Skeletal muscle satellite cell (primary cell): ENCODE results near the gene TNP1.

ENCODE experiments used
- H3K27me3 ChIP-seq: 2 replicates; pipeline ENCODE4 v1.7.0; 2013; ENCODE audit warnings: low read length; ENCODE audit not compliant: control insufficient read depth, insufficient read depth
- H3K36me3 ChIP-seq: 2 replicates; pipeline ENCODE4 v1.7.0; 2013; ENCODE audit warnings: mild to moderate bottlenecking, control low read depth, low read length; ENCODE audit not compliant: insufficient read depth
- H3K4me1 ChIP-seq: 2 replicates; pipeline ENCODE4 v1.7.0; 2013; ENCODE audit warnings: low read length; ENCODE audit not compliant: control insufficient read depth, insufficient read depth
- H3K4me2 ChIP-seq: 2 replicates; pipeline ENCODE4 v1.7.0; 2013; ENCODE audit warnings: mild to moderate bottlenecking, low read length
- H3K4me3 ChIP-seq: 2 replicates; pipeline ENCODE4 v1.7.0; 2013; ENCODE audit warnings: low read length
- H3K9ac ChIP-seq: 2 replicates; pipeline ENCODE4 v1.7.0; 2013; ENCODE audit warnings: mild to moderate bottlenecking, low read depth, low read length, moderate library complexity
- H3K9me3 ChIP-seq: replicated peaks from 2 replicates; pipeline ENCODE4 v1.7.0; 2013; ENCODE audit warnings: mild to moderate bottlenecking, control low read depth, low read length

TNP1 gene

GRCh38 chr2:216873573-216873972 is 13.7 kb upstream of the TNP1 start:
- no peaks in the 10 kb centered on the region for H3K4me1 ChIP-seq
- H3K9ac ChIP-seq, result no peak overlapping the region
- no peaks in the 10 kb centered on the region for H3K27me3 ChIP-seq
- H3K9me3 ChIP-seq, result no peaks in the 10 kb centered on the region
- no peaks in the 10 kb centered on the region for H3K36me3 ChIP-seq
- no peak overlapping the region for H3K4me2 ChIP-seq
- no peak overlapping the region for H3K4me3 ChIP-seq

- Histone ChIP-seq H3K27me3 (no peaks in the 10 kb centered on the region), H3K4me1 (no peaks in the 10 kb centered on the region), H3K4me2 (no peak overlapping the region), H3K9ac (no peak overlapping the region), H3K9me3 (no peaks in the 10 kb centered on the region), H3K36me3 (no peaks in the 10 kb centered on the region), H3K4me3 (no peak overlapping the region)
These were observed 12.8 kb upstream of the TNP1 start for GRCh38 chr2:216872624-216873023.

- H3K4me2 ChIP-seq, result no peak overlapping the region
- H3K4me1 ChIP-seq, result no peaks in the 10 kb centered on the region
- H3K9ac ChIP-seq, result no peak overlapping the region
- no peaks in the 10 kb centered on the region for H3K36me3 ChIP-seq
- H3K4me3 ChIP-seq, result no peak overlapping the region
- no peaks in the 10 kb centered on the region for H3K27me3 ChIP-seq
- H3K9me3 ChIP-seq, result no peaks in the 10 kb centered on the region
These were observed 12.2 kb upstream of the TNP1 start for GRCh38 chr2:216872040-216872439.

- Histone ChIP-seq H3K9ac (no peak overlapping the region), H3K27me3 (no peaks in the 10 kb centered on the region), H3K4me1 (no peaks in the 10 kb centered on the region), H3K4me3 (no peak overlapping the region), H3K4me2 (no peak overlapping the region), H3K9me3 (no peaks in the 10 kb centered on the region), H3K36me3 (no peaks in the 10 kb centered on the region)
These were observed 11.6 kb upstream of the TNP1 start for GRCh38 chr2:216871333-216871934.

- Histone ChIP-seq H3K9ac (no peak overlapping the region), H3K36me3 (no peaks in the 10 kb centered on the region), H3K27me3 (no peaks in the 10 kb centered on the region), H3K4me3 (no peak overlapping the region), H3K4me1 (no peaks in the 10 kb centered on the region), H3K9me3 (no peaks in the 10 kb centered on the region), H3K4me2 (no peak overlapping the region)
These were observed 10.9 kb upstream of the TNP1 start for GRCh38 chr2:216870508-216871332.

- H3K4me1 ChIP-seq, result no peaks in the 10 kb centered on the region
- H3K27me3 ChIP-seq, result peaks cover 11% of the 10 kb centered on the region
- H3K4me2 ChIP-seq, result no peak overlapping the region
- no peak overlapping the region for H3K4me3 ChIP-seq
- no peaks in the 10 kb centered on the region for H3K9me3 ChIP-seq
- no peaks in the 10 kb centered on the region for H3K36me3 ChIP-seq
- no peak overlapping the region for H3K9ac ChIP-seq
These were observed 6.7 kb upstream of the TNP1 start for GRCh38 chr2:216866515-216867095.

GRCh38 chr2:216865658-216866057 is 5.8 kb upstream of the TNP1 start:
- no peak overlapping the region for H3K4me3 ChIP-seq
- H3K36me3 ChIP-seq, result no peaks in the 10 kb centered on the region
- H3K27me3 ChIP-seq, result peaks cover 15% of the 10 kb centered on the region
- H3K9me3 ChIP-seq, result no peaks in the 10 kb centered on the region
- H3K4me2 ChIP-seq, result no peak overlapping the region
- H3K4me1 ChIP-seq, result no peaks in the 10 kb centered on the region
- no peak overlapping the region for H3K9ac ChIP-seq

- Histone ChIP-seq H3K9me3 (no peaks in the 10 kb centered on the region), H3K36me3 (no peaks in the 10 kb centered on the region)
These were observed 4.1 kb upstream of the TNP1 start for GRCh38 chr2:216863946-216864345.

GRCh38 chr2:216862628-216863398 is 2.9 kb upstream of the TNP1 start:
- Histone ChIP-seq H3K9ac (no peak overlapping the region), H3K4me2 (no peak overlapping the region), H3K9me3 (no peaks in the 10 kb centered on the region), H3K4me1 (no peaks in the 10 kb centered on the region), H3K4me3 (no peak overlapping the region), H3K27me3 (peaks cover 15% of the 10 kb centered on the region), H3K36me3 (no peaks in the 10 kb centered on the region)

More at GRCh38 chr2:216863946-216864345, 4.1 kb upstream of the TNP1 start:
- no peak overlapping the region for H3K4me3 ChIP-seq
- H3K9ac ChIP-seq, result no peak overlapping the region
- no peak overlapping the region for H3K4me2 ChIP-seq
- peaks cover 15% of the 10 kb centered on the region for H3K27me3 ChIP-seq
- H3K4me1 ChIP-seq, result no peaks in the 10 kb centered on the region

GRCh38 chr2:216860426-216861137 is 718 bp upstream of the TNP1 start:
- no peak overlapping the region for H3K4me2 ChIP-seq
- H3K36me3 ChIP-seq, result no peaks in the 10 kb centered on the region
- peaks cover 8% of the 10 kb centered on the region for H3K4me1 ChIP-seq
- H3K9ac ChIP-seq, result no peak overlapping the region
- H3K4me3 ChIP-seq, result no peak overlapping the region
- H3K9me3 ChIP-seq, result no peaks in the 10 kb centered on the region
- H3K27me3 ChIP-seq, result peaks cover 15% of the 10 kb centered on the region

GRCh38 chr2:216858312-216858711 is 1.6 kb downstream of the TNP1 start:
- Histone ChIP-seq H3K4me2 (no peak overlapping the region), H3K4me3 (no peak overlapping the region), H3K9ac (no peak overlapping the region), H3K36me3 (no peaks in the 10 kb centered on the region), H3K27me3 (peaks cover 15% of the 10 kb centered on the region), H3K4me1 (peaks cover 8% of the 10 kb centered on the region), H3K9me3 (no peaks in the 10 kb centered on the region)
